ENCODE measurements around the gene HEATR5B.

GRCh38 chr2:36949845-36950244 lies 134.3 kb downstream of the HEATR5B start:
- no peak for TF ChIP-seq RAD51 (IDR thresholded peaks at IDR 0.05)
- no peak for TF ChIP-seq EP300 (IDR thresholded peaks at IDR 0.05; ENCODE audit: borderline replicate concordance in 1 of 2, control insufficient read depth in 1 of 2, low read depth in 2 of 2, low read length in 2 of 2)
- TF ChIP-seq CHD4 (IDR thresholded peaks at IDR 0.05), result no peak

All from GM12878 (cell line).